ENCODE measurements around the gene PDP2. TPM values are rescaled to one million over a fixed set of nuclear protein-coding genes. Genes with fewer than 3 reads are reported as not detected.
"Not testable (repeated sequence)": the region's sequence is repeated elsewhere in the genome, so short reads cannot be mapped to it uniquely, and the experiment has no call there.

PDP2 gene
- total RNA-seq, 4 donors from 2014 or later = 17.9 to 48.2 (median 20.5) TPM

DNA sequence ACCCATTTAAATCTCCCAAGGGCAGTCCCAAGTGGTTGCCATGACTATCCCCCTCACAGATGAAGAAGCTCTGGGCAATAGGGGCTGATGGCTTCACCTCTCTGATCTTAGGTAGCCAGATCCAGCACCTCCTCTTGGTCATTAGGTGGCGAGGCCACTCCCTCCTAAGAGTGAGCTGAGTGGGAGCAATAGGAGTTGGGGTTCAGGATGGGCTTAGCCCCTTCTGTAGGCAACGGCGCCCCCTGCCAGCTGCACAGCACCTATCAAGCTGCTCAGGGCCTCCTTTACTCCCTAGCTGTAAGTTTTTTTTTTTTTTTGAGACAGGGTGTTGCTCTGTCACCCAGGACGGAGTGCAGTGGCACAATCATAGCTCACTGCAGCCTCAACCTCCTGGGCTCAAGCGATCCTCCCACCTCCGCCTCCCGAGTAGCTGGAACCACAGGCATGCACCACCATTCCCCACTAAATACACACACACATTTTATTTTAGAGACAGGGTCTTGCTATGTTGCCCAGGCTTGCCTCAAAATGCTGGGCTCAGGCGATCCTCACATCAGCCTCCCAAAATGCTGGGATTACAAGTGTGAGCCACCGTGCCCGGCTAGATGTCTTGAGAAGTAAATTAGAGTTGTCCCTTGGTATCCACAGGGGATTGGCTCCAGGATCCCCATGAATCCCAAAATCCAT is 48.5 kb downstream of the PDP2 start:
- DNase-seq (ENCODE audit: low spot score) (no peak), ATAC-seq (ENCODE audit: low FRiP score) (no peak)
- TF ChIP-seq, protein P1, sequence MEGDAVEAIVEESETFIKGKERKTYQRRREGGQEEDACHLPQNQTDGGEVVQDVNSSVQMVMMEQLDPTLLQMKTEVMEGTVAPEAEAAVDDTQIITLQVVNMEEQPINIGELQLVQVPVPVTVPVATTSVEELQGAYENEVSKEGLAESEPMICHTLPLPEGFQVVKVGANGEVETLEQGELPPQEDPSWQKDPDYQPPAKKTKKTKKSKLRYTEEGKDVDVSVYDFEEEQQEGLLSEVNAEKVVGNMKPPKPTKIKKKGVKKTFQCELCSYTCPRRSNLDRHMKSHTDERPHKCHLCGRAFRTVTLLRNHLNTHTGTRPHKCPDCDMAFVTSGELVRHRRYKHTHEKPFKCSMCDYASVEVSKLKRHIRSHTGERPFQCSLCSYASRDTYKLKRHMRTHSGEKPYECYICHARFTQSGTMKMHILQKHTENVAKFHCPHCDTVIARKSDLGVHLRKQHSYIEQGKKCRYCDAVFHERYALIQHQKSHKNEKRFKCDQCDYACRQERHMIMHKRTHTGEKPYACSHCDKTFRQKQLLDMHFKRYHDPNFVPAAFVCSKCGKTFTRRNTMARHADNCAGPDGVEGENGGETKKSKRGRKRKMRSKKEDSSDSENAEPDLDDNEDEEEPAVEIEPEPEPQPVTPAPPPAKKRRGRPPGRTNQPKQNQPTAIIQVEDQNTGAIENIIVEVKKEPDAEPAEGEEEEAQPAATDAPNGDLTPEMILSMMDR (IDR thresholded peaks at IDR 0.05) = no peak

GRCh38 chr16:66930189-66930588 is 49.9 kb downstream of the PDP2 start:
- DNase-seq (ENCODE audit: low spot score) (no peak), ATAC-seq (ENCODE audit: low FRiP score) (no peak)
- TF ChIP-seq, protein P1 (IDR thresholded peaks at IDR 0.05) = no peak

DNA sequence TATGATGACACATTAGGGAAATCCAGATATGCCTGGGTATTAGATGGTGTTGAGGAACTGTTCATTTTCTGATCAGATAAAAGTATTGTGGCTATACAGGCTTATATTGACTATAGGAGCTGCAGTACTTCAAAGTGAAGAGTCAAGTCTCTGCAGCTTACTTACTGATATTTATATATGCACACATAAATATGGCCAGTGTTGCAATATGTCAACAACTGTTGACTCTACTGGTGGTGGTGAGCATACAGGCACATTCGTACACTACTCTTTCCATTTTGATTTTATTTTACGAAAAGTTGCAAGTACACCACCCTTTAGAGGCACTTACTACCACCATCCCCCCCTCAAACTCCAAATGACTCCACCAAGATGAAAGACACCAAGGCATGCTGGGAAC is 51.4 kb downstream of the PDP2 start:
- TF ChIP-seq, protein P1 (IDR thresholded peaks at IDR 0.05) = no peak
- ATAC-seq (ENCODE audit: low FRiP score) = no peak
- no peak for DNase-seq (ENCODE audit: low spot score)

GRCh38 chr16:66932076-66932475 is 51.8 kb downstream of the PDP2 start:
- ATAC-seq (ENCODE audit: low FRiP score) (no peak), DNase-seq (ENCODE audit: low spot score) (no peak)
- TF ChIP-seq, protein P1 (IDR thresholded peaks at IDR 0.05) = no peak

DNA sequence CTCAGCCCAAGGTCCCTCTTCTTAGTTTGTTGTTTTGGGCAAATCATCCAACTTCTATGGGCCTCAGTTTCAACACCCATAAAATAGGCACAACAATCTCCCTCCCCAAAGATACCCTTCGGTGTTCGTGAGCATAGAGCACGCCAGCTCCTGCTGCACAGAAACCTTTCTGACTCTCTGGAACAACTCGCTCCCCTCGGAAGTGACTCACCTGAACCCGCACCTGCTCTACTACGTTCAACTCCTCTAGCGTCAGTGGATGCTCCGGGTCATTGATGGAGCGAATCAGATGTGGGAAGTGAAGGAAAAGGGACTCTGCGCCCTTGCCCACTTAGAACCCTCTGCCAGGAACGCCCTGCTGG is 53.4 kb downstream of the PDP2 start:
- ATAC-seq (ENCODE audit: low FRiP score) = peak; percentile 22
- TF ChIP-seq, protein P1 (IDR thresholded peaks at IDR 0.05) = no peak
- no peak for DNase-seq (ENCODE audit: low spot score)

DNA sequence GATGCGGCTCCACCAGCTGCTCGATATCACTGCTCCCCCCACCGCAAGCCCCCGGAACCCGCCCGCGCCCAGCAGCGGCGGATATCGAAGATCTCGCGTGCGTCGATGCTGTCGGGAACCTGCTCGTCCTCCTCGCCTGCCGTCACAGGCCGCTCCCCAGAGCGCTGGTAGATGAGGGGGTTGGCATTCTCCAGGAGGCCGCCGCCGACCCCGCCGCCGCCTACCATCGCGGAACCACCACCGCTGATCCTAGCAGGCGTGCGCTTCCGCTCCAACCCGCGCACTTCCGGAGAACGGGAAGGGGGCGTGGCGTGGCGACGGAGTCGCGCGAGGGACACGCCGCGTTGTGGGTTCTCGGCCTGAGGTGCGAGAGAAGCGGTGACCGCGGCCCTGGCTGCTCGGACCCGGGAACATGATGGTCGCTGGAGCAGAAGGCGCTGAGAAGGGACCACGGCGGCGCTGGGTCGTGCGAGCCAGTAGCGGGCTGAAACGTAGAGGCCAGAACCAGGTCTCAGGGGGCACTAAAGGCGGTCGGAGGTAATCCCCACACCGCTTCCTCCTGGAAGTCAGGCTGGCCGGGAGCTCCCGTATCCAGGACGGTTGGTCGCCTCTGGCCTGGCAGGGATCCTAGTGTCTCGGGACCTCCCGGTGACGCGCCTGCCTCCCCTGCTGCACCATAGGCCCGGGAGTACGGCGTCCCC is 54.0 kb downstream of the PDP2 start, which contains the start of gene CIAO2B:
TSS of gene CIAO2B (minus strand) at position 265 of the 701 bp plus-strand sequence. CDS start at position 227, 38 bp downstream.
- DNase-seq (ENCODE audit: low spot score) = peak; percentile 85
- TF ChIP-seq, protein P1 (IDR thresholded peaks at IDR 0.05) = no peak
- ATAC-seq (ENCODE audit: low FRiP score) = peak; percentile 80

DNA sequence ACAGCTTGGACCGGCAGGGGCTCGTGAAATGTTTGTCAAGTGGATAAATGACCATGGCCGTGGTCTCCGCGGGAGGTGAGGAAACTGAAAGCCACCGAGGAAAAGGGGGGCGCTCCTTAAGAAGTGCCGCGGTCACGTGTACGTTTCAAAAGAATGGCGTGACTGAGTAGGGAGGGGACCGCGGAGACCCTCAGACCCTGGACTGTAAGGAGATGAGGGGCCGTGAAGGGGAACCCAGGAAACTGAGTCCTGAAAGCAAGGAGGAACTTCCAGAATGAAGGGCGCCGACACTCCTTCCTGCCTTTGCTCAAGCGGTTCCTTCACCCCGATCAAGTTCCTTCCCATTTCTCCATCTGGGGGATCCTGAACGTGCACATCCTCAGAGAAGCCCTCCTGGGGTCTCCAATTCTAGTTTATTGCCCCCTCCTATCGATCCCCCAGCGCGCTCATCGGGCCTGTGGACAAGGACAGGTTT is 54.6 kb downstream of the PDP2 start:
- not testable (repeated sequence) for DNase-seq (ENCODE audit: low spot score); ATAC-seq (ENCODE audit: low FRiP score)

All from omental fat pad (tissue), 4 donors.